ENCODE measurements around the gene MDGA2. TPM values are rescaled to one million over a fixed set of nuclear protein-coding genes. Genes with fewer than 3 reads are reported as not detected.

Gene MDGA2
- total RNA-seq, 1 experiment from 2014 or later = not detected

- Histone ChIP-seq H3K9me3 (ENCODE audit: control insufficient read depth in 1 of 2, insufficient read depth in 1 of 2, low read depth in 1 of 2, low read length in 2 of 2) (no peaks in the 10 kb centered on the region), H3K27me3 (ENCODE audit: insufficient read depth, low read length) (no peaks in the 10 kb centered on the region), H3K79me2 (ENCODE audit: insufficient read depth, low read length) (no peaks in the 10 kb centered on the region), H3K4me1 (ENCODE audit: control insufficient read depth in 1 of 2, insufficient read depth in 2 of 2, low read length in 2 of 2) (no peaks in the 10 kb centered on the region), H2AFZ (ENCODE audit: low read depth, low read length, poor library complexity, severe bottlenecking) (no peak overlapping the region), H3K27ac (ENCODE audit: low read depth, low read length) (no peak overlapping the region), H4K20me1 (ENCODE audit: insufficient read depth) (no peaks in the 10 kb centered on the region), H3K9ac (ENCODE audit: low read length) (no peak overlapping the region), H3K4me2 (ENCODE audit: low read length) (no peak overlapping the region), H3K36me3 (ENCODE audit: control insufficient read depth in 1 of 2, insufficient read depth in 2 of 2, low read length in 2 of 2) (no peaks in the 10 kb centered on the region), H3K9me2 (ENCODE audit: insufficient read depth) (no peaks in the 10 kb centered on the region), H3K4me3 (replicated peaks in 1 of 2; ENCODE audit: low read depth in 1 of 2, low read length in 2 of 2) (no peak overlapping the region)
- no TSS peak for BruUV-seq (replicated peaks)
- ChIA-PET POLR2A (no interaction called here), RAD21 (ENCODE audit: low non-redundant PET in 1 of 2, low total read pairs in 2 of 2, uncharacterized antibody in 2 of 2, unreplicated experiment in 2 of 2) (no interaction called here), CTCF (no interaction called here)
- intact Hi-C loops (cut with micrococcal nuclease) = no loop called here
- DNase-seq (ENCODE audit: low read depth, low spot score) = no peak
- no peak for ATAC-seq
- no peak for TF ChIP-seq TCF7L2 (IDR thresholded peaks at IDR 0.05; ENCODE audit: borderline replicate concordance, extremely low read depth, insufficient read depth, insufficient read length)
- TF ChIP-seq MAX (IDR thresholded peaks at IDR 0.05) = no peak
- no peak for TF ChIP-seq JUND (IDR thresholded peaks at IDR 0.05)
- no peak for TF ChIP-seq SP1 (IDR thresholded peaks at IDR 0.05; ENCODE audit: low read depth)
- TF ChIP-seq CTCF (IDR thresholded peaks at IDR 0.05 in 2 of 3, conservative IDR thresholded peaks at IDR 0.05 in 1 of 3; ENCODE audit: borderline replicate concordance in 1 of 3, insufficient read depth in 1 of 3, low read depth in 2 of 3, low read length in 2 of 3) = no peak
- no peak for TF ChIP-seq CEBPB (IDR thresholded peaks at IDR 0.05; ENCODE audit: low read depth)
- no peak for TF ChIP-seq FOSL1 (IDR thresholded peaks at IDR 0.05; ENCODE audit: low read depth)
Observed at GRCh38 chr14:47411523-47411922, 263.9 kb downstream of the MDGA2 start.

GRCh38 chr14:47392326-47392725, 283.1 kb downstream of the MDGA2 start:
- intact Hi-C loops (cut with micrococcal nuclease) = no loop called here
- ATAC-seq (no peak), DNase-seq (ENCODE audit: low read depth, low spot score) (no peak)
- Histone ChIP-seq H3K27ac (ENCODE audit: low read depth, low read length) (no peak overlapping the region), H2AFZ (ENCODE audit: low read depth, low read length, poor library complexity, severe bottlenecking) (no peak overlapping the region), H3K9me3 (ENCODE audit: control insufficient read depth in 1 of 2, insufficient read depth in 1 of 2, low read depth in 1 of 2, low read length in 2 of 2) (no peaks in the 10 kb centered on the region; a peak in 1 of 4 replicates), H4K20me1 (ENCODE audit: insufficient read depth) (no peaks in the 10 kb centered on the region), H3K79me2 (ENCODE audit: insufficient read depth, low read length) (no peaks in the 10 kb centered on the region), H3K9ac (ENCODE audit: low read length) (no peak overlapping the region), H3K27me3 (ENCODE audit: insufficient read depth, low read length) (no peaks in the 10 kb centered on the region), H3K4me3 (replicated peaks in 1 of 2; ENCODE audit: low read depth in 1 of 2, low read length in 2 of 2) (no peak overlapping the region), H3K9me2 (ENCODE audit: insufficient read depth) (no peaks in the 10 kb centered on the region), H3K4me1 (ENCODE audit: control insufficient read depth in 1 of 2, insufficient read depth in 2 of 2, low read length in 2 of 2) (no peaks in the 10 kb centered on the region), H3K4me2 (ENCODE audit: low read length) (no peak overlapping the region), H3K36me3 (ENCODE audit: control insufficient read depth in 1 of 2, insufficient read depth in 2 of 2, low read length in 2 of 2) (no peaks in the 10 kb centered on the region)
- no TSS peak for BruUV-seq (replicated peaks)
- ChIA-PET RAD21 (ENCODE audit: low non-redundant PET in 1 of 2, low total read pairs in 2 of 2, uncharacterized antibody in 2 of 2, unreplicated experiment in 2 of 2) (no interaction called here), CTCF (no interaction called here), POLR2A (no interaction called here)
- TF ChIP-seq RAD21 (IDR thresholded peaks at IDR 0.05; ENCODE audit: low read depth) = no peak
- TF ChIP-seq ZNF274 (IDR thresholded peaks at IDR 0.05; ENCODE audit: low read depth, low read length) = no peak
- TF ChIP-seq EZH2phosphoT487 (IDR thresholded peaks at IDR 0.05; ENCODE audit: borderline replicate concordance) = no peak
- TF ChIP-seq ZBTB33 (IDR thresholded peaks at IDR 0.05; ENCODE audit: extremely low read depth, insufficient replicate concordance, low read length) = no peak
- no peak for TF ChIP-seq YY1 (IDR thresholded peaks at IDR 0.05; ENCODE audit: extremely low read depth, insufficient replicate concordance, low read depth, low read length)
- TF ChIP-seq ATF3 (IDR thresholded peaks at IDR 0.05) = no peak
- no peak for TF ChIP-seq MAX (IDR thresholded peaks at IDR 0.05)
- no peak for TF ChIP-seq FOSL1 (IDR thresholded peaks at IDR 0.05; ENCODE audit: low read depth)
- TF ChIP-seq JUND (IDR thresholded peaks at IDR 0.05) = no peak
- no peak for TF ChIP-seq SRF (IDR thresholded peaks at IDR 0.05; ENCODE audit: low read depth)
- TF ChIP-seq POLR2AphosphoS5 (IDR thresholded peaks at IDR 0.05; ENCODE audit: low read depth, low read length) = no peak
- TF ChIP-seq SIN3A (IDR thresholded peaks at IDR 0.05; ENCODE audit: low read depth) = no peak
